ENCODE data around the gene MARCHF4.
"Not testable (repeated sequence)": the region's sequence is repeated elsewhere in the genome, so short reads cannot be mapped to it uniquely, and the experiment has no call there.

Gene MARCHF4

DNA sequence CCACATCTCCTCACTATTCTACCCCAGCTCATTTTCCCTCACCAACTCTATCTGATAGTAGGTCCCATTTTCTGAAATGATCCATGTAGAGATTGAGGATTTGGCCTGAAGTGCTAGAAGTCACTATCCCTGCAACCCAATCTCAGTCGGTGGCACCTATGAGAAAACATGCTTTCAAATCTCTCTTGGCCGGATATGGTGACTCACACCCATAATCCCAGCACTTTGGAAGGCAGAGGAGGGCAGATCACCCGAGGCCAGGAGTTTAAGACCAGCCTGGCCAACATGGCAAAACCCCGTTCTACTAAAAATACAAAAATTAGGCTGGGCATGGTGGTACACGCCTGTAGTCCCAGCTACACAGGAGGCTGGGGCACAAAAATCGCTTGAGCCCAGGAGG lies 19.1 kb upstream of the MARCHF4 start:
- DNase-seq (ENCODE audit: low spot score): no peak

DNA sequence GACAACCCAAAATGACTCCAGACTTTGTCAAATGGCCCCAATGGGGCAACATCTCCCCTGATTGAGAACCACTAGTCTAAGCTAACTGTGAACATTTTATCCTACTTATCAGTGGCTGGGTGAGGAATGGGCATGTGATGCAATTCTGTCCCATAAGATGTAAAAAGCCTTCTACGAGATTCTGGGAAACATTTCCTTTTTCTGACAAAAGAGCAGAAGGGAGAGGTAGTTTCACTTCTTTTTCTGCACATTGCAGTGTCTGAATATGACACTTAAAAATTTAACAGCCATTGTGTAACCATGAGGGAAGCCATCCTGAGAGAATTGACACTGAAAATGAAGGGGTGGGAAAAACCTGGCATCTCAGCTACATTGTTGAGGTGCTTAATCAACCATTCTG lies 17.3 kb upstream of the MARCHF4 start:
- no peak for DNase-seq (ENCODE audit: low spot score)

DNA sequence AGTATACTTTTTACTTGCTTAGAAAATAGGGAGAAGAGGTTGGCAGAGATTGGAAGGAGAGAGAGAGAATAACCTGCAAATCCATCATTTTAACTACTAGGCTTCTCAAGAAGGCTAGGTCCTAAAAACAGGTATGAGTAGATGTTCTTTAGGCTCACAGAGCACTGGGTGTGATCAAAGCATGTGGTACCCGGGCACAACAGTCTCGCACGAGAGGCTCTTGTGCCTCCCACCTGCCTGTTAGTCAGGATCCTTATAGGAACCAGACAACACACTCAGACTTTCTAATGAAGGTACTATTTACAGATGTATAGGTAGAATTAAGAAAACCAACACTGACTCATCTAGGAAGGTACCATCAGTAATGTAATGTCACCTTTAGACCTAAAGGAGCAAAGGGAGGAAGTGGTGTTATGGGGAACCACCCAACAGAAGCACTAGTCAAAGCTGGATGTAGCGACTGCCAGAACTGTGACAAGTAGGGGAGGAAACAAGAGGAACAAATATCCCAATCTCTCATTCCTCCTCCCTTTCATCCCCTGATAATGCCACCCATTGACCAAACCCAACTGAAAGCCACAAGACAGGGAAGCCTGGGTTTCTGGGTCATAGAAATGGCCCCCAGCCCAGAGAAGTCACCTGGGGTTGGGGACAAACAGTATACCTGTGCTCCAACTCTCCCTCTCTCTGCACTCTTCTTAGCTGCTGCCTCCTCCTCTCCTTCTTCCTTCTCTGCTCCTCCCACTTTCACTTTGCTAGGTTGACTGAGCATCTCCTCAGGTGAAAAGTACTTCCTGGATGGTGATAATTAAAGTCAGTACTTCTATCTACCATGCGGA lies 16.0 kb upstream of the MARCHF4 start:
- DNase-seq (ENCODE audit: low spot score): no peak

GRCh38 chr2:216387262-216387661 lies 15.0 kb upstream of the MARCHF4 start:
- no peak for DNase-seq (ENCODE audit: low spot score)

GRCh38 chr2:216385478-216385877 lies 13.2 kb upstream of the MARCHF4 start:
- DNase-seq (ENCODE audit: low spot score): no peak

DNA sequence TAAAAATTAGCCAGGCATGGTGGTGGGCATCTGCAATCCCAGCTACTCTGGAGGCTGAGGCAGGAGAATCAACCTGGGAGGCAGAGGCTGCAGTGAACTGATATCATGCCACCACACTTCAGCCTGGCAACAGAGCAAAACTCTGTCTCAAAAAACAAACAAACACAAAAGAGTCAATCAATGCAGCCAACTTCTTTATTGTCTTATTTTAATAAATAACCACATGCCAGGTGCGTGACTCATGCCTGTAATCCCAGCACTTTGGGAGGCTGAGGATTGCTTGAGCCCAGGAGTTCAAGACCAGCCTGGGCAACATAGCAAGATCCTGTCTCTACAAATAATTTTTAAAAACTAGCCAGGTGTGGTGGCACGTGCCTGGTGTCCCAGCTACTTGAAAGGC lies 12.1 kb upstream of the MARCHF4 start:
- not testable (repeated sequence) for DNase-seq (ENCODE audit: low spot score)

DNA sequence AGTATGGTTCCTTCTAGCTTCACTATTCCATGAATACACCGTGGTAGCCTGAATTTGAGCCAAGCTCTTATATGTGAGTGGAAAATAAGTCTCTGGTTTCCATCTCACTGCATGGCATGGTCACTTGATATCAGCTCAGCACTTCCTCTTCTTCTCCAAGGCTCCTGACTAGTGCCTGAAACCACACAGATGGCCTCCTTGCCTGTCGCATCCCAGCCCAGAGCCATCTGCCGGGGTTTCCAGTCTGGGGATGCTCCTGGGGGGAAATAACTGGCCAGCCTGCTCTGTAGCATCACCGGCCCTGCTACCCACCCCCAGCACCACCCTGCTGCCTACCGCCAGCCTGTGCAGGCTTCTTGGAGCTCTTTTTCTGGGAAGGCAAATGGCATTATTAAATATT lies 7.7 kb upstream of the MARCHF4 start:
- no peak for DNase-seq (ENCODE audit: low spot score)

DNA sequence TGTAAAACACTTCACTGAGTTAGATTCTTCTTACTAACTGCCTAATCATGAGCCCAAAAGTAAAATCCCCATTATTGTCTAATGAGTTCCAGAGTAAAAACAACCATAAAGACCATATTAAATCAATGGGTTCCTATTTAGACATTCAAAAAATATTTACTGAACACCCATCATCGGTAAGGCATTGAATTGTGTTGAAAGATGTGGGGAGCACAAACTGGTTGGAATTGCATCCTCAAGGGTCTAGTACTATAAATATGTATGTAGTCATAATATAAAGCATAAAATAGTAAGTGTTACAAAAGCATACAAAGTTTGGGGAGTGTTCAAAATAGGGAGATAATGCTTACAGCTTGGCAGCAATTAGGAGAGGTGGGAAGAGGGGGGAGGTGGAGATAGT lies 3.0 kb upstream of the MARCHF4 start:
- DNase-seq (ENCODE audit: low spot score): no peak

GRCh38 chr2:216373896-216374295 lies 1.6 kb upstream of the MARCHF4 start:
- no peak for DNase-seq (ENCODE audit: low spot score)

- peak; percentile 62 for DNase-seq (ENCODE audit: low spot score)
Observed at GRCh38 chr2:216372761-216373291, 543 bp upstream of the MARCHF4 start.

GRCh38 chr2:216370961-216371712 lies 1.1 kb downstream of the MARCHF4 start:
- no peak for DNase-seq (ENCODE audit: low spot score)

- DNase-seq (ENCODE audit: low spot score): no peak
Observed at GRCh38 chr2:216369821-216370220, 2.5 kb downstream of the MARCHF4 start.

- DNase-seq (ENCODE audit: low spot score): no peak
Observed at GRCh38 chr2:216366777-216367471, 5.4 kb downstream of the MARCHF4 start.

- DNase-seq (ENCODE audit: low spot score): no peak
Observed at GRCh38 chr2:216365518-216365917, 6.8 kb downstream of the MARCHF4 start.

GRCh38 chr2:216363221-216363620 lies 9.1 kb downstream of the MARCHF4 start:
- no peak for DNase-seq (ENCODE audit: low spot score)

- no peak for DNase-seq (ENCODE audit: low spot score)
Observed at GRCh38 chr2:216362730-216363129, 9.6 kb downstream of the MARCHF4 start.

DNA sequence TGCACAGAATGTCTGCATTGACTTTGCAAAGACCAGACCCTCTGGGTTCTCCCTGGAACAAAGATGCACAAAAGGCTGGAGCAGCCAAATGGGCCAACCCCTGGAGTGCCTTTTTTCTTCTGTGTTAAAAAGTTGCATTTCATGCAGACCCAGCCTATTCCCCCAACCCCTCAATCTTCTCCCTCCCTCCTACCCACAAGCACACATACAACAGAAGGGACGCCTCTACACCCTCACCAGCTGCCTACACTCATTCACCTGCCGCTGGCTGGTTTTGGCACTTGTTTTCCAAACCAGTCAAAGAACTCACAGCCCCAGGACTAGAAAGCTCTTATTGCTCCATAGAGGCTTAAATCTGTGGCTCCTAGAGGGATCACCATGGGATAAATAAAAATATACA lies 16.6 kb downstream of the MARCHF4 start:
- no peak for DNase-seq (ENCODE audit: low spot score)

- no peak for DNase-seq (ENCODE audit: low spot score)
Observed at GRCh38 chr2:216354306-216354705, 18.0 kb downstream of the MARCHF4 start.

GRCh38 chr2:216352653-216353270 lies 19.5 kb downstream of the MARCHF4 start:
- no peak for DNase-seq (ENCODE audit: low spot score)

GRCh38 chr2:216351172-216351925 lies 20.9 kb downstream of the MARCHF4 start:
- no peak for DNase-seq (ENCODE audit: low spot score)

DNA sequence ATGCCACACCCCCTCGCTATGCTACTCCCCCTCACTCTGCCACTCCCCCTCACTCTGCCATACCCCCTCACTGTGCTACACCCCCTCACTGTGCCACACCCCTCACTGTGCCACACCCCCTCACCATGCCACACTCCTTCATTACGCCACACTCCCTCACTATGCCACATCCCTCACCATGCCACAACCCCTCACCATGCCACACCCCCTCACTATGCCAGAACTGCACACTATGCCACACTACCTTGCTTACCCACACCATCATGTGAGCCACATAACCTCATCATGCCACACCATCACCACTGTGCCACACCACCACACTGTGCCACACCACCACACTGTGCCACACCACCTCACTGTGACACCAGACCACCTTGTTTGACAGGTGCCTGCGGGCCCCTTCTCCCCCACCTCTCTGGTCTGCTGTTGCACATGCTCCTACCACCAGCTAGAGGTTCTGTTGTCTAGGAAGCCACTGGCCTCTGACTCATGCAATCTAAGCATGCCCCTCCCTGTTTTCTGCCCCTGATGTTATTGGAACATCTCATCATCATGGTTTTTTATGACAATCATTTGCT lies 22.0 kb downstream of the MARCHF4 start:
- peak; percentile 70 for DNase-seq (ENCODE audit: low spot score)
